HepG2 (cell line): ENCODE results near the gene TTYH2.

Experiments
- CTCF ChIP-seq: sonication (generic); formaldehyde crosslinking; IDR thresholded peaks from 2 replicates; pipeline ENCODE4 v1.5.0; 2020; ENCODE audit warnings: mild to moderate bottlenecking, missing genetic modification reagents, moderate library complexity
- DNMT1 ChIP-seq: sonication (generic); formaldehyde crosslinking; IDR thresholded peaks from 2 replicates; pipeline ENCODE4 v1.5.1; 2020; ENCODE audit warnings: mild to moderate bottlenecking, missing genetic modification reagents
- JDP2 ChIP-seq: sonication (generic); formaldehyde crosslinking; IDR thresholded peaks from 2 replicates; pipeline ENCODE4 v1.8.1; 2022; ENCODE audit warnings: missing genetic modification reagents, borderline replicate concordance
- MXD3 ChIP-seq: IDR thresholded peaks from 2 replicates; pipeline ENCODE4 v1.6.1; 2016; ENCODE audit warnings: mild to moderate bottlenecking, missing biosample characterization, missing genetic modification reagents
- POGK ChIP-seq: sonication (generic); formaldehyde crosslinking; conservative IDR thresholded peaks from 2 replicates; pipeline ENCODE4 v1.8.0; 2022; ENCODE audit warnings: mild to moderate bottlenecking, moderate library complexity, missing genetic modification reagents
- POLR2A ChIP-seq, 2 experiments: IDR thresholded peaks; 2 replicates each; pipeline ENCODE4 v1.6.1; 2011; ENCODE audit warnings: low read depth in 2 of 2, low read length in 2 of 2, mild to moderate bottlenecking in 1 of 2, moderate library complexity in 1 of 2; ENCODE audit not compliant: insufficient read depth in 1 of 2
- PREB ChIP-seq: sonication (generic); formaldehyde crosslinking; IDR thresholded peaks from 2 replicates; pipeline ENCODE4 v1.4.0; 2020; ENCODE audit warnings: missing genetic modification reagents
- SIN3A ChIP-seq: IDR thresholded peaks from 2 replicates; pipeline ENCODE4 v1.6.1; 2011; ENCODE audit warnings: low read depth, mild to moderate bottlenecking, control low read depth, low read length, borderline replicate concordance
- SP1 ChIP-seq, 2 experiments: fragments of 450-650 bp in 1 of 2; sonication (generic) in 1 of 2; formaldehyde crosslinking in 1 of 2; IDR thresholded peaks; 2 replicates each; pipeline versions ENCODE4 v1.4.0 to v1.6.1; 2016 to 2020; ENCODE audit warnings: missing genetic modification reagents in 1 of 2
- SP4 ChIP-seq: sonication (generic); formaldehyde crosslinking; IDR thresholded peaks from 2 replicates; pipeline ENCODE4 v1.8.1; 2023; ENCODE audit warnings: mild to moderate bottlenecking, missing genetic modification reagents
- THRA ChIP-seq: sonication (generic); formaldehyde crosslinking; IDR thresholded peaks from 2 replicates; pipeline ENCODE4 v1.4.0; 2020; ENCODE audit warnings: missing genetic modification reagents, borderline replicate concordance
- ZNF142 ChIP-seq: sonication (generic); formaldehyde crosslinking; IDR thresholded peaks from 2 replicates; pipeline ENCODE4 v1.4.0; 2020; ENCODE audit warnings: missing genetic modification reagents
- ZNF850 ChIP-seq: sonication (generic); formaldehyde crosslinking; conservative IDR thresholded peaks from 2 replicates; pipeline ENCODE4 v1.9.0; 2021; ENCODE audit warnings: mild to moderate bottlenecking, missing genetic modification reagents

GRCh38 chr17:74220946-74221818 lies 7.8 kb downstream of the TTYH2 start:
- TF ChIP-seq SIN3A: no peak
- TF ChIP-seq DNMT1: no peak
- no peak for TF ChIP-seq CTCF (CRISPR knock-in tag)
- no peak for TF ChIP-seq MXD3 (CRISPR knock-in tag)
- TF ChIP-seq ZNF850: no peak
- no peak for TF ChIP-seq POLR2A (IDR thresholded peaks at IDR 0.05; ENCODE audit: insufficient read depth in 1 of 2, low read depth in 2 of 2, low read length in 2 of 2)
- no peak for TF ChIP-seq ZNF142 (CRISPR knock-in tag)
- TF ChIP-seq SP4 (CRISPR knock-in tag): no peak
- TF ChIP-seq JDP2: no peak
- no peak for TF ChIP-seq PREB
- no peak for TF ChIP-seq POGK (CRISPR knock-in tag)
- TF ChIP-seq SP1 (IDR thresholded peaks at IDR 0.05): no peak
- no peak for TF ChIP-seq SP1 (CRISPR knock-in tag; IDR thresholded peaks at IDR 0.05)
- TF ChIP-seq THRA: no peak
